Measurements from ENCODE around the gene ORC5. TPM values are rescaled to one million over a fixed set of nuclear protein-coding genes. Genes with fewer than 3 reads are reported as not detected.

Gene ORC5
- total and polyA plus RNA-seq, 10 donors = 7.8 to 28.4 (median 18.2) TPM

DNA sequence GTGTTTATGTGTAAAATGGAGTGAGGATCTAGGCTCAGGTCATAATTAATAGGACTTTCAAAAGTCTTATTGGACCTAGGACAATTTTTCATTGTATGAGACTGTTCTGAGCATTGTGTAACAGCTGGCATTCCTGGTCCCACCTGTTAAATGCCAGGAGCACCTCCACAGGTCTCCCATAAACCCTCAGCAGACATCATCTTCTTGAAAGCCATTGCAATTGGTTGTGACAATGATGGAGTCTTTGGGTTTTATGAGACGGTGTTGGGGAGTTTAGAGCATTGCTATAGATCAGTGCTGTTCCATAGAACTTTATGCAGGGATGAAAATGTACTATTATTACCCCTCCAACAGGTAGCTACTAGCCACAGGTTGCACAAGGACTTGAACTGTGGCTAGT, 108.9 kb downstream of the ORC5 start:
- no peaks in the 10 kb centered on the region for H3K9me3 ChIP-seq
- 68 to 94% (median 91%) methylated on average over 1 of the region's 1 CpG for WGBS, 5 donors
- no peak overlapping the region for H3K4me3 ChIP-seq
- no peaks in the 10 kb centered on the region for H3K4me1 ChIP-seq
- DNase-seq = no peak
- TF ChIP-seq POLR2A (IDR thresholded peaks at IDR 0.05) (no peak), POLR2AphosphoS5 (IDR thresholded peaks at IDR 0.05) (no peak)
- TF ChIP-seq, protein P1, sequence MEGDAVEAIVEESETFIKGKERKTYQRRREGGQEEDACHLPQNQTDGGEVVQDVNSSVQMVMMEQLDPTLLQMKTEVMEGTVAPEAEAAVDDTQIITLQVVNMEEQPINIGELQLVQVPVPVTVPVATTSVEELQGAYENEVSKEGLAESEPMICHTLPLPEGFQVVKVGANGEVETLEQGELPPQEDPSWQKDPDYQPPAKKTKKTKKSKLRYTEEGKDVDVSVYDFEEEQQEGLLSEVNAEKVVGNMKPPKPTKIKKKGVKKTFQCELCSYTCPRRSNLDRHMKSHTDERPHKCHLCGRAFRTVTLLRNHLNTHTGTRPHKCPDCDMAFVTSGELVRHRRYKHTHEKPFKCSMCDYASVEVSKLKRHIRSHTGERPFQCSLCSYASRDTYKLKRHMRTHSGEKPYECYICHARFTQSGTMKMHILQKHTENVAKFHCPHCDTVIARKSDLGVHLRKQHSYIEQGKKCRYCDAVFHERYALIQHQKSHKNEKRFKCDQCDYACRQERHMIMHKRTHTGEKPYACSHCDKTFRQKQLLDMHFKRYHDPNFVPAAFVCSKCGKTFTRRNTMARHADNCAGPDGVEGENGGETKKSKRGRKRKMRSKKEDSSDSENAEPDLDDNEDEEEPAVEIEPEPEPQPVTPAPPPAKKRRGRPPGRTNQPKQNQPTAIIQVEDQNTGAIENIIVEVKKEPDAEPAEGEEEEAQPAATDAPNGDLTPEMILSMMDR (IDR thresholded peaks at IDR 0.05 in 8 of 11, conservative IDR thresholded peaks at IDR 0.05 in 3 of 11) = no peak
- H3K36me3 ChIP-seq = no peaks in the 10 kb centered on the region
- intact Hi-C loops (cut with DNase I; ENCODE audit: low total_unique reads) = no loop called here
- no peak overlapping the region for H3K27ac ChIP-seq
- no peaks in the 10 kb centered on the region for H3K27me3 ChIP-seq (replicated peaks in 1 of 7)

DNA sequence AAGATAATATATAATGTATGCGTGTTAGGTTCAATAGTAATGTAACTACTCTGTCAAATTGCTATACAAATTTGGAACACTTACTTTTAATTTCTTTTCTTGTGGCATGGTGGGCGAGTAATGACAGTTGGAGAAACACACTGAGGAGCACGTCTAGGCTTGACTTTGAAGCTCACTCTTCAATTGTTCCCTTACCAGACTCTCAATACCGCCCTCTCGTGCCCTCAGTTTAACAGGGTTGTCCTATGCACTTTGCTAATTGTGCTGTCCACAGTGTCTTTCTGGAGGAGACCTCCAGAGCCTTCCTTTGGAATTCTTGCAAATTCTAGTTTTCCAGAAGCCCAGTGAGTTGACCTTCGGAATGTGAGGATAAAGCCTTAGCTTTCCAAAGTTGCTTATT, 111.1 kb downstream of the ORC5 start:
- intact Hi-C loops (cut with DNase I; ENCODE audit: low total_unique reads) = no loop called here
- H3K4me3 ChIP-seq = no peak overlapping the region
- no peaks in the 10 kb centered on the region for H3K4me1 ChIP-seq
- WGBS, 5 donors = 73 to 88% (median 82%) methylated on average over 6 of the region's 6 CpGs
- H3K36me3 ChIP-seq = no peaks in the 10 kb centered on the region
- H3K27me3 ChIP-seq (replicated peaks in 1 of 7) = peaks cover 0 to 12% (median 0%) of the 10 kb centered on the region in 7 donors
- no peak for DNase-seq
- H3K9me3 ChIP-seq = no peaks in the 10 kb centered on the region
- no peak overlapping the region for H3K27ac ChIP-seq
- no peak for TF ChIP-seq POLR2A (IDR thresholded peaks at IDR 0.05)
- no peak for TF ChIP-seq POLR2AphosphoS5 (IDR thresholded peaks at IDR 0.05)
- TF ChIP-seq, protein P1 (IDR thresholded peaks at IDR 0.05 in 8 of 11, conservative IDR thresholded peaks at IDR 0.05 in 3 of 11) = no peak

DNA sequence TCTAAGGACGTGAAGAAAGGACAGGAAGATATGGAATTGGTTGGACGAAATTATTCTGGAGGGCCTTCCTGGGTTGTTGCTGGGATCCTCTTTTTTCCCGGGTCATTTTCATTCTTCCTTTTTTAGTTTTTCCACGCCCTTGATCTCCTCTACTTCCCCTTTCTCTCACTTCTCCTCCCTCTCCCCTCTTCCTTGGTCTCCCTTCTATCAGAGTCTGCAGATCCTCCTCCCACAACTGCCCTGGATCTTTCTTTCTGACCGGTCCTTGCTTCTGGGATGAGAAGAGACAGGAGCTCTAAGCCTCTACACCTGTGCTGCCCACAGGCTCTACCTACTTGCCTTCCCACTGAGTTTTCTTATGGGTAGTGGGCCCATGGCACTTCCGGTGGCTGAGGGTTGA, 114.7 kb downstream of the ORC5 start:
- H3K4me3 ChIP-seq = no peak overlapping the region
- intact Hi-C loops (cut with DNase I; ENCODE audit: low total_unique reads) = no loop called here
- H3K27ac ChIP-seq = no peak overlapping the region
- peaks cover 0 to 18% (median 5%) of the 10 kb centered on the region in 7 donors for H3K27me3 ChIP-seq (replicated peaks in 1 of 7)
- 54 to 71% (median 62%) methylated on average over 6 of the region's 6 CpGs for WGBS, 5 donors
- no peak for DNase-seq
- TF ChIP-seq POLR2AphosphoS5 (IDR thresholded peaks at IDR 0.05) = no peak
- TF ChIP-seq, protein P1 (IDR thresholded peaks at IDR 0.05 in 8 of 11, conservative IDR thresholded peaks at IDR 0.05 in 3 of 11) = no peak
- TF ChIP-seq POLR2A (IDR thresholded peaks at IDR 0.05) = no peak
- no peaks in the 10 kb centered on the region for H3K36me3 ChIP-seq
- no peaks in the 10 kb centered on the region for H3K9me3 ChIP-seq
- no peaks in the 10 kb centered on the region for H3K4me1 ChIP-seq

DNA sequence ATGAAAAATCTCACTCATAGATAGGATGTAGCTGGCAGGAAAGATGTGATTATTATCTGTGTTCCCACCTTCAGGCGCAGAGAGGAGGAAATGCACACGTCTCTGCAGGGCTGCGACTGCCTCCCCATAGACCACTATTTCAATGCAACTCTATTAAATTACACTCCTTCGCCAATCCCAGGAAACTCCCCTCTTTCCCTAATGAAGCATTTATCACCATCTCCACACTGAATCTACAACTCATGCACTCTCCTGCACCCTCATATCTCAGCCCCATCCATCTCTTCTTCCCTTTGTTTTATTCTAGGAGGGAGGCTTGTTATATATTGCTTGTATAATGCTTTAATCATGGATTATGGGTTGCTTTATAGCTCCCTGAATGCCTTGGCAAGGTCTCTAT, 116.6 kb downstream of the ORC5 start:
- 14 to 26% (median 18%) methylated on average over 4 of the region's 4 CpGs for WGBS, 5 donors
- H3K27me3 ChIP-seq (replicated peaks in 1 of 7) = peaks cover 0 to 23% (median 5%) of the 10 kb centered on the region in 7 donors
- DNase-seq = no peak
- no peaks in the 10 kb centered on the region for H3K4me1 ChIP-seq
- no peak overlapping the region for H3K4me3 ChIP-seq
- TF ChIP-seq, protein P1 (IDR thresholded peaks at IDR 0.05 in 8 of 11, conservative IDR thresholded peaks at IDR 0.05 in 3 of 11) = no peak
- no peak for TF ChIP-seq POLR2AphosphoS5 (IDR thresholded peaks at IDR 0.05)
- no peak for TF ChIP-seq POLR2A (IDR thresholded peaks at IDR 0.05)
- no peak overlapping the region for H3K27ac ChIP-seq
- no peaks in the 10 kb centered on the region for H3K9me3 ChIP-seq
- H3K36me3 ChIP-seq = no peaks in the 10 kb centered on the region
- intact Hi-C loops (cut with DNase I; ENCODE audit: low total_unique reads) = no loop called here
